ENCODE results near the gene FIGNL1. TPM values are rescaled to one million over a fixed set of nuclear protein-coding genes. Genes with fewer than 3 reads are reported as not detected.

The FIGNL1 gene
- total RNA-seq, 2 donors from 2014 or later: 28.0 to 38.2 TPM

- H3K9me3 ChIP-seq (ENCODE audit: control insufficient read depth, low read length): no peaks in the 10 kb centered on the region
- no peak overlapping the region for H3K27ac ChIP-seq (ENCODE audit: low read depth, low read length)
- no peak for DNase-seq
- peaks cover 22% of the 10 kb centered on the region for H3K9me3 Mint-ChIP-seq
- H3K36me3 Mint-ChIP-seq (ENCODE audit: low read depth): no peaks in the 10 kb centered on the region
- no peak overlapping the region for H3K9ac ChIP-seq (ENCODE audit: extremely low read depth, low read length, poor library complexity, severe bottlenecking)
- peaks cover 14% of the 10 kb centered on the region for H3K27me3 ChIP-seq (ENCODE audit: control insufficient read depth, insufficient read depth, low read length, poor library complexity, severe bottlenecking)
- no peak overlapping the region for H3K4me3 ChIP-seq (ENCODE audit: low read length)
- no peak overlapping the region for H3K27ac Mint-ChIP-seq
- H3K4me1 ChIP-seq (ENCODE audit: control insufficient read depth, insufficient read depth, low read length): no peaks in the 10 kb centered on the region
- no peak overlapping the region for H3K4me3 Mint-ChIP-seq
- no peaks in the 10 kb centered on the region for H3K36me3 ChIP-seq (ENCODE audit: control insufficient read depth, insufficient read depth, low read length)
- peaks cover 23% of the 10 kb centered on the region for H3K27me3 Mint-ChIP-seq (ENCODE audit: insufficient read depth)
- TF ChIP-seq CTCF (conservative IDR thresholded peaks at IDR 0.05): no peak
- H3K4me1 Mint-ChIP-seq: peaks cover 6% of the 10 kb centered on the region
Measured at GRCh38 chr7:50455658-50456057, 5.5 kb upstream of the FIGNL1 start.

GRCh38 chr7:50454968-50455367, 4.8 kb upstream of the FIGNL1 start:
- no peaks in the 10 kb centered on the region for H3K9me3 ChIP-seq (ENCODE audit: control insufficient read depth, low read length)
- peaks cover 20% of the 10 kb centered on the region for H3K9me3 Mint-ChIP-seq
- no peak overlapping the region for H3K27ac Mint-ChIP-seq
- H3K4me3 Mint-ChIP-seq: no peak overlapping the region
- WGBS, 2 experiments (ENCODE audit: insufficient coverage in 1 of 2, insufficient read length in 1 of 2): 72 to 94% methylated on average over 3 to 5 of the region's 5 CpGs
- H3K27ac ChIP-seq (ENCODE audit: low read depth, low read length): no peak overlapping the region
- no peaks in the 10 kb centered on the region for H3K36me3 ChIP-seq (ENCODE audit: control insufficient read depth, insufficient read depth, low read length)
- H3K27me3 Mint-ChIP-seq (ENCODE audit: insufficient read depth): peaks cover 23% of the 10 kb centered on the region
- no peak overlapping the region for H3K9ac ChIP-seq (ENCODE audit: extremely low read depth, low read length, poor library complexity, severe bottlenecking)
- H3K27me3 ChIP-seq (ENCODE audit: control insufficient read depth, insufficient read depth, low read length, poor library complexity, severe bottlenecking): peaks cover 14% of the 10 kb centered on the region
- TF ChIP-seq CTCF (conservative IDR thresholded peaks at IDR 0.05): no peak
- no peaks in the 10 kb centered on the region for H3K4me1 ChIP-seq (ENCODE audit: control insufficient read depth, insufficient read depth, low read length)
- peaks cover 6% of the 10 kb centered on the region for H3K4me1 Mint-ChIP-seq
- H3K4me3 ChIP-seq (ENCODE audit: low read length): no peak overlapping the region
- DNase-seq: no peak
- H3K36me3 Mint-ChIP-seq (ENCODE audit: low read depth): no peaks in the 10 kb centered on the region

GRCh38 chr7:50450590-50451032, 461 bp upstream of the FIGNL1 start:
- 93 to 94% methylated on average over 22 to 32 of the region's 32 CpGs for WGBS, 2 experiments (ENCODE audit: insufficient coverage in 1 of 2, insufficient read length in 1 of 2)
- no peaks in the 10 kb centered on the region for H3K9me3 ChIP-seq (ENCODE audit: control insufficient read depth, low read length)
- Mint-ChIP-seq H3K27me3 (ENCODE audit: insufficient read depth) (peaks cover 19% of the 10 kb centered on the region), H3K4me3 (peak overlapping the region; percentile 78), H3K27ac (no peak overlapping the region), H3K9me3 (no peaks in the 10 kb centered on the region), H3K36me3 (ENCODE audit: low read depth) (peaks cover 16% of the 10 kb centered on the region), H3K4me1 (peaks cover 14% of the 10 kb centered on the region)
- DNase-seq: peak; percentile 55
- H3K4me3 ChIP-seq (ENCODE audit: low read length): peak overlapping the region; percentile 87
- no peak overlapping the region for H3K27ac ChIP-seq (ENCODE audit: low read depth, low read length)
- no peak overlapping the region for H3K9ac ChIP-seq (ENCODE audit: extremely low read depth, low read length, poor library complexity, severe bottlenecking)
- peaks cover 17% of the 10 kb centered on the region for H3K36me3 ChIP-seq (ENCODE audit: control insufficient read depth, insufficient read depth, low read length)
- H3K4me1 ChIP-seq (ENCODE audit: control insufficient read depth, insufficient read depth, low read length): peaks cover 6% of the 10 kb centered on the region
- TF ChIP-seq CTCF (conservative IDR thresholded peaks at IDR 0.05): no peak
- H3K27me3 ChIP-seq (ENCODE audit: control insufficient read depth, insufficient read depth, low read length, poor library complexity, severe bottlenecking): peaks cover 7% of the 10 kb centered on the region
